Measurements from ENCODE around the gene TRAPPC4. TPM values are rescaled to one million over a fixed set of nuclear protein-coding genes. Genes with fewer than 3 reads are reported as not detected.

The TRAPPC4 gene
- total RNA-seq, 1 experiment from 2014 or later: 51.4 TPM

DNA sequence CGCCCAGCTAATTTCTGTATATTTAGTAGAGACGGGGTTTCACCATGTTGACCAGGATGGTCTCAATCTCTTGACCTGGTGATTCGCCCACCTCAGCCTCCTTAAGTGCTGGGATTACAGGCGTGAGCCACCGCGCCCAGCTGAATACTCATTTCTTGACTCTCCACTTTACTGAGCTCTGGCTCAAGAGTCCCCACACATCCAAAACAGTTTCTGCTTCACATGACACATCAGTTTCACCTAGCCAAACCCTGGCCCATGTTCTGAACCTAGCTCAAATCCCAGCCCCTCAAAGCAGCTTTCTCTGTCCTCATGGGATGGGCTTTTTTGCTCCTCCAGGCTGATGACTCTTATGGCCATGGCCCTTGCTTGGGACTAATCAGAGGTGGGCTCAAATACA lies 28.6 kb downstream of the TRAPPC4 start:
- POLR2A ChIA-PET (ENCODE audit: unreplicated experiment): no interaction called here
- CTCF ChIA-PET: no interaction called here

DNA sequence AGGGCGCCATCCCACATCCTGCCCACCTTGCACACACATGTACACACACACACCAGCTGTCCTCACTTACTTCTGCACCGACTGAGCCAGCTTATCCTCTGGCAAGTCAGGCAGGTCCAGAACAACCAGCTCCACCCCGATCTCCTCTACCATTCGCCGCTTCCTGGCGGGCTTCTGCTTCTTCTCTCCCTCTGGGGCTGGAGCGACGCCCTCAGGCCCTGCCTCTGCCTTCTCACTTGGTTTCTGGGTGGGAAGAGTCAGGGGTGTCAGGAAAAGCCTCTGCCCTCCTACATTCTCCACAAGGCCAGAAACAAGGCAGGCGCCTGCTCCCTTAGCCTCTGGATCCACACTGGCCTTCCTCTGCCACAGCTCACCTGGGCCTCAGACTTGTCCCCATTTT lies 30.1 kb downstream of the TRAPPC4 start:
- Histone ChIP-seq H3K79me2 (ENCODE audit: low read depth) (no peaks in the 10 kb centered on the region), H3K27ac (no peak overlapping the region), H3K4me3 (no peak overlapping the region), H3K4me1 (replicated peaks; ENCODE audit: insufficient read depth) (no peaks in the 10 kb centered on the region), H3K4me2 (no peak overlapping the region), H3K9me2 (ENCODE audit: insufficient read depth) (no peaks in the 10 kb centered on the region), H3K36me3 (ENCODE audit: low read depth) (peaks cover 45% of the 10 kb centered on the region), H3K27me3 (ENCODE audit: insufficient read depth, low read depth) (no peaks in the 10 kb centered on the region), H2AFZ (no peak overlapping the region), H4K20me1 (ENCODE audit: insufficient read depth) (no peaks in the 10 kb centered on the region), H3K9me3 (ENCODE audit: insufficient read depth, low read depth) (no peaks in the 10 kb centered on the region), H3F3A (ENCODE audit: insufficient read depth, low read depth) (peaks cover 15% of the 10 kb centered on the region; the same call in 1 of the 2 replicates)
- CTCF ChIA-PET: no interaction called here
- POLR2A ChIA-PET (ENCODE audit: unreplicated experiment): no interaction called here
- DNase-seq: no peak
- TSS peak; percentile 9 for BruUV-seq (replicated peaks)
- TF ChIP-seq EZH2 (IDR thresholded peaks at IDR 0.05; ENCODE audit: low read depth): no peak
- intact Hi-C loops (cut with micrococcal nuclease; ENCODE audit: unreplicated experiment): no loop called here

More for the DNA sequence above, 28.6 kb downstream of the TRAPPC4 start:
- Histone ChIP-seq H2AFZ (no peak overlapping the region), H3K4me3 (no peak overlapping the region), H3F3A (ENCODE audit: insufficient read depth, low read depth) (peaks cover 23% of the 10 kb centered on the region; the same call in 1 of the 2 replicates), H3K36me3 (ENCODE audit: low read depth) (peaks cover 33% of the 10 kb centered on the region), H3K27ac (no peak overlapping the region), H3K4me2 (no peak overlapping the region), H4K20me1 (ENCODE audit: insufficient read depth) (no peaks in the 10 kb centered on the region), H3K4me1 (replicated peaks; ENCODE audit: insufficient read depth) (no peaks in the 10 kb centered on the region), H3K9me3 (ENCODE audit: insufficient read depth, low read depth) (no peaks in the 10 kb centered on the region), H3K27me3 (ENCODE audit: insufficient read depth, low read depth) (no peaks in the 10 kb centered on the region), H3K79me2 (ENCODE audit: low read depth) (no peaks in the 10 kb centered on the region), H3K9me2 (ENCODE audit: insufficient read depth) (no peaks in the 10 kb centered on the region)
- DNase-seq: peak in 1 of 2 experiments; percentile 12
- BruUV-seq (replicated peaks): no TSS peak
- TF ChIP-seq EZH2 (IDR thresholded peaks at IDR 0.05; ENCODE audit: low read depth): no peak
- TF ChIP-seq, protein P1, sequence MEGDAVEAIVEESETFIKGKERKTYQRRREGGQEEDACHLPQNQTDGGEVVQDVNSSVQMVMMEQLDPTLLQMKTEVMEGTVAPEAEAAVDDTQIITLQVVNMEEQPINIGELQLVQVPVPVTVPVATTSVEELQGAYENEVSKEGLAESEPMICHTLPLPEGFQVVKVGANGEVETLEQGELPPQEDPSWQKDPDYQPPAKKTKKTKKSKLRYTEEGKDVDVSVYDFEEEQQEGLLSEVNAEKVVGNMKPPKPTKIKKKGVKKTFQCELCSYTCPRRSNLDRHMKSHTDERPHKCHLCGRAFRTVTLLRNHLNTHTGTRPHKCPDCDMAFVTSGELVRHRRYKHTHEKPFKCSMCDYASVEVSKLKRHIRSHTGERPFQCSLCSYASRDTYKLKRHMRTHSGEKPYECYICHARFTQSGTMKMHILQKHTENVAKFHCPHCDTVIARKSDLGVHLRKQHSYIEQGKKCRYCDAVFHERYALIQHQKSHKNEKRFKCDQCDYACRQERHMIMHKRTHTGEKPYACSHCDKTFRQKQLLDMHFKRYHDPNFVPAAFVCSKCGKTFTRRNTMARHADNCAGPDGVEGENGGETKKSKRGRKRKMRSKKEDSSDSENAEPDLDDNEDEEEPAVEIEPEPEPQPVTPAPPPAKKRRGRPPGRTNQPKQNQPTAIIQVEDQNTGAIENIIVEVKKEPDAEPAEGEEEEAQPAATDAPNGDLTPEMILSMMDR (conservative IDR thresholded peaks at IDR 0.05): no peak
- intact Hi-C loops (cut with micrococcal nuclease; ENCODE audit: unreplicated experiment): no loop called here

DNA sequence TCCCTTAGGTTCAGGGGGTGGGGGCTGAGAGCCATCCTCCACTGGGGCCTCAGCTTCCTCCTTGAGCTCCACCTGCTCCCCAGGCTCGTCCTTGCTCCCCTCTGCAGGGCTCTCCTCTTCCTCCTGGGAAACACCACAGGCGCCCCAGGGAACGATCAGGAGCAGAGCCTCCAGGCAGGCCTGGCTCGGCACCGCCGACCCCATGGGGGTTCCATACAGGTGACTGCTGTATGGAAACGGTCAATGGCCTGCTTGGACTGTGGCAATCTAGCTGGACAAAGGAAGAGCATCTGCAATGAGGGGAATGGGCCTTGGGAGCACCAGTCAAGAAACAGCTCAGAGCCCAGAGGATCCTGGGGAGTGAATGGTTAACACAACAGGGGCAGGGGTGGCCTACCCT lies 30.5 kb downstream of the TRAPPC4 start:
- Histone ChIP-seq H3F3A (ENCODE audit: insufficient read depth, low read depth) (peaks cover 12% of the 10 kb centered on the region; the same call in 1 of the 2 replicates), H3K4me3 (no peak overlapping the region), H3K9me3 (ENCODE audit: insufficient read depth, low read depth) (no peaks in the 10 kb centered on the region), H2AFZ (no peak overlapping the region), H3K4me1 (replicated peaks; ENCODE audit: insufficient read depth) (no peaks in the 10 kb centered on the region), H3K27ac (no peak overlapping the region), H3K4me2 (no peak overlapping the region), H3K36me3 (ENCODE audit: low read depth) (peaks cover 50% of the 10 kb centered on the region), H4K20me1 (ENCODE audit: insufficient read depth) (no peaks in the 10 kb centered on the region), H3K79me2 (ENCODE audit: low read depth) (no peaks in the 10 kb centered on the region), H3K9me2 (ENCODE audit: insufficient read depth) (no peaks in the 10 kb centered on the region), H3K27me3 (ENCODE audit: insufficient read depth, low read depth) (no peaks in the 10 kb centered on the region)
- ChIA-PET POLR2A (ENCODE audit: unreplicated experiment) (interaction anchor here (0.7 kb wide), 1 partner anchor 53 kb away, joined by 5 read pairs; the partner anchor contains the start of gene DPAGT1), CTCF (no interaction called here)
- BruUV-seq (replicated peaks): no TSS peak
- DNase-seq: no peak
- TF ChIP-seq EZH2 (IDR thresholded peaks at IDR 0.05; ENCODE audit: low read depth): no peak
- TF ChIP-seq, protein P1 (conservative IDR thresholded peaks at IDR 0.05): no peak
- intact Hi-C loops (cut with micrococcal nuclease; ENCODE audit: unreplicated experiment): no loop called here
